Measurements from ENCODE around the gene ITGB3.

Gene ITGB3

GRCh38 chr17:47304186-47304585 lies 50.6 kb downstream of the ITGB3 start:
- DNase-seq, result no peak

- DNase-seq, result no peak
Observed at GRCh38 chr17:47305302-47305923, 51.8 kb downstream of the ITGB3 start.

GRCh38 chr17:47310186-47310733 lies 56.6 kb downstream of the ITGB3 start:
- DNase-seq, result no peak

GRCh38 chr17:47311420-47311819 lies 57.8 kb downstream of the ITGB3 start:
- no peak for DNase-seq

- DNase-seq, result no peak
Observed at GRCh38 chr17:47315451-47316266, 62.0 kb downstream of the ITGB3 start.

- no peak for DNase-seq
Observed at GRCh38 chr17:47316311-47316710, 62.7 kb downstream of the ITGB3 start.

- DNase-seq, result no peak
Observed at GRCh38 chr17:47317119-47317518, 63.5 kb downstream of the ITGB3 start.

GRCh38 chr17:47318197-47318918 lies 64.7 kb downstream of the ITGB3 start:
- DNase-seq, result no peak

GRCh38 chr17:47320879-47321502 lies 67.4 kb downstream of the ITGB3 start:
- DNase-seq, result no peak

- DNase-seq, result peak; percentile 91
Observed at GRCh38 chr17:47323382-47324223, 70.0 kb downstream of the ITGB3 start, which contains the start of gene EFCAB13. TSS of gene EFCAB13 (plus strand) at chr17:47323955. CDS start at chr17:47328354, 4,399 bp downstream.

- DNase-seq, result peak; percentile 75
Observed at GRCh38 chr17:47324224-47325020, 70.8 kb downstream of the ITGB3 start.

GRCh38 chr17:47325176-47325575 lies 71.5 kb downstream of the ITGB3 start:
- DNase-seq, result no peak

- DNase-seq, result no peak
Observed at GRCh38 chr17:47330548-47330947, 76.9 kb downstream of the ITGB3 start.

GRCh38 chr17:47332287-47332686 lies 78.7 kb downstream of the ITGB3 start:
- no peak for DNase-seq

- DNase-seq, result no peak
Observed at GRCh38 chr17:47335101-47335936, 81.7 kb downstream of the ITGB3 start.

- no peak for DNase-seq
Observed at GRCh38 chr17:47338026-47338425, 84.4 kb downstream of the ITGB3 start.

GRCh38 chr17:47352848-47353247 lies 99.2 kb downstream of the ITGB3 start:
- no peak for DNase-seq

- no peak for DNase-seq
Observed at GRCh38 chr17:47358652-47359051, 105.0 kb downstream of the ITGB3 start.

Measured in right forelimb (tissue), 1 donor.